Metanephros (tissue), 1 donor: ENCODE measurements around the gene MRFAP1. TPM values are rescaled to one million over a fixed set of nuclear protein-coding genes. Genes with fewer than 3 reads are reported as not detected.

ENCODE experiments used
- total RNA-seq: library from RNA; depleted of rRNA; stranded (reverse); fragments of >200 nt; gene quantifications from one replicate; pipeline ENCODE4 v1.2.3, GENCODE V29; 2014

The MRFAP1 gene
- total RNA-seq, result 234 TPM

DNA sequence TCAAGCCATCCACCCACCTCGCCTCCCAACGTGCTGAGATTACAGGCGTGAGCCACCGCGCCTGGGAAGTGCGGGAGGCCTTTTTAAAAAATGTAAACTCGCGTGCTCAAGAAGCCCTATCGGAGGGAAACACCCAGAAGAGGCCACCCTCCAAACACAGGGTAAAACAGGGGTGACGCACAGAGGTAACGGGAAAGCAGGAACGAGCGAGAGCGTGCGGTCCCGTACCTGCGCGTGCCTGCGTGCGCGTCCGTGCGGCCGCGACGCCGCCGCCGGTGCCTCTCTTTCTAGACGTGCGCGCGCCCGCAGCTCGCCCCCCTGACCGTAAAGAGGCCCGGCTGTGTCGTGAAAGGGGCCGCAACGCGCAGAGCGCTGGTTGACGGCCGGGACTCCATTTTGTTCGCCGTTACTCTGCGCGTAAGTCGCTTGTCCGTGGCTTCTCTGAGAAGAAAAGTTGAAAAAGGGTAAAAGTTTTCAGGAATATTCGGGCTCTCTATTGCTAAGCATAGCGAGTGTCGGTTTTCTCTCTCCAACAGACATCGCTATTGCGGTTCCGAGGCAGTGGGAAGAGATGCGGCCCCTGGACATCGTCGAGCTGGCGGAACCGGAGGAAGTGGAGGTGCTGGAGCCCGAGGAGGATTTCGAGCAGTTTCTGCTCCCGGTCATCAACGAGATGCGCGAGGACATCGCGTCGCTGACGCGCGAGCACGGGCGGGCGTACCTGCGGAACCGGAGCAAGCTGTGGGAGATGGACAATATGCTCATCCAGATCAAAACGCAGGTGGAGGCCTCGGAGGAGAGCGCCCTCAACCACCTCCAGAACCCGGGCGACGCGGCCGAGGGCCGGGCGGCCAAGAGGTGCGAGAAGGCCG lies at the start of gene MRFAP1:
Gene MRFAP1 (plus strand): TSS at position 394 of the 872 bp plus-strand sequence. CDS start 178 bp downstream, at position 572.

Other genes starting within 250 kb of the MRFAP1 start
- gene PPP2R2C, start 168.1 kb upstream of the MRFAP1 start, total RNA-seq, result 1.1 TPM
- gene MAN2B2, start 65.5 kb upstream of the MRFAP1 start, total RNA-seq, result 12.7 TPM
- gene S100P, start 53.2 kb downstream of the MRFAP1 start, total RNA-seq, result 14.2 TPM
- gene MRFAP1L1, start 69.2 kb downstream of the MRFAP1 start, total RNA-seq, result 58.4 TPM
- gene BLOC1S4, start 75.5 kb downstream of the MRFAP1 start, total RNA-seq, result 17.2 TPM
- gene KIAA0232, start 142.0 kb downstream of the MRFAP1 start, total RNA-seq, result 26.8 TPM